Measurements from ENCODE around the gene CIDEB.

CIDEB gene

GRCh38 chr14:24290746-24291145 is 17.0 kb downstream of the CIDEB start:
- DNase-seq = no peak

GRCh38 chr14:24289649-24290280 is 18.0 kb downstream of the CIDEB start:
- DNase-seq = no peak

GRCh38 chr14:24286996-24287395 is 20.8 kb downstream of the CIDEB start:
- DNase-seq = no peak

GRCh38 chr14:24285351-24285750 is 22.4 kb downstream of the CIDEB start:
- no peak for DNase-seq

GRCh38 chr14:24284501-24285035 is 23.2 kb downstream of the CIDEB start:
- no peak for DNase-seq

- no peak for DNase-seq
Measured at GRCh38 chr14:24283796-24284460, 23.8 kb downstream of the CIDEB start.

- DNase-seq = no peak
Measured at GRCh38 chr14:24282736-24283135, 25.0 kb downstream of the CIDEB start.

- DNase-seq = no peak
Measured at GRCh38 chr14:24281636-24282035, 26.1 kb downstream of the CIDEB start.

- DNase-seq = no peak
Measured at GRCh38 chr14:24280797-24281460, 26.8 kb downstream of the CIDEB start.

- DNase-seq = peak; percentile 88
Measured at GRCh38 chr14:24279301-24280186, 28.2 kb downstream of the CIDEB start.

- DNase-seq = no peak
Measured at GRCh38 chr14:24278424-24278823, 29.4 kb downstream of the CIDEB start.

GRCh38 chr14:24277606-24278321 is 30.0 kb downstream of the CIDEB start:
- no peak for DNase-seq

- no peak for DNase-seq
Measured at GRCh38 chr14:24277071-24277470, 30.7 kb downstream of the CIDEB start.

- DNase-seq = no peak
Measured at GRCh38 chr14:24274101-24274543, 33.7 kb downstream of the CIDEB start.

- DNase-seq = peak; percentile 38
Measured at GRCh38 chr14:24273422-24273998, 34.3 kb downstream of the CIDEB start.

- DNase-seq = no peak
Measured at GRCh38 chr14:24272467-24272866, 35.3 kb downstream of the CIDEB start.

- DNase-seq = peak; percentile 43
Measured at GRCh38 chr14:24271834-24272263, 35.9 kb downstream of the CIDEB start.

- DNase-seq = peak; percentile 98
Measured at GRCh38 chr14:24271134-24271833, 36.5 kb downstream of the CIDEB start, which contains the start of gene RABGGTA. RABGGTA (minus strand) TSS chr14:24271597; CDS start chr14:24271115, 482 bp downstream.

- DNase-seq = peak; percentile 72
Measured at GRCh38 chr14:24270537-24271133, 37.1 kb downstream of the CIDEB start.

GRCh38 chr14:24269910-24270536 is 37.8 kb downstream of the CIDEB start:
- DNase-seq = no peak

All from NCI-H69 (cell line).